SK-N-SH (cell line): ENCODE measurements around the gene MRPS22.

ENCODE experiments used
- CHD2 ChIP-seq: fragments of 150-350 bp; IDR thresholded peaks from 2 replicates; pipeline ENCODE4 v1.6.1; 2018; ENCODE audit warnings: low read length; ENCODE audit not compliant: partially characterized antibody
- EP300 ChIP-seq, 2 experiments: IDR thresholded peaks; 2 replicates each; pipeline versions ENCODE4 v1.4.0 to v1.6.1; 2012; ENCODE audit warnings: borderline replicate concordance in 1 of 2, low read depth in 1 of 2, low read length in 1 of 2
- FOXM1 ChIP-seq: IDR thresholded peaks from 2 replicates; pipeline ENCODE4 v1.4.0; 2012; ENCODE audit warnings: low read depth, mild to moderate bottlenecking
- GABPA ChIP-seq: IDR thresholded peaks from 2 replicates; pipeline ENCODE4 v1.4.0; 2012; ENCODE audit warnings: low read depth, mild to moderate bottlenecking
- MXI1 ChIP-seq: IDR thresholded peaks from 2 replicates; pipeline ENCODE4 v1.6.1; 2012; ENCODE audit warnings: mild to moderate bottlenecking, low read depth, low read length, improper control_type of control experiment
- NRF1 ChIP-seq: IDR thresholded peaks from 2 replicates; pipeline ENCODE4 v1.6.1; 2012; ENCODE audit warnings: low read depth, mild to moderate bottlenecking, low read length
- POLR2AphosphoS5 ChIP-seq: IDR thresholded peaks from 2 replicates; pipeline ENCODE4 v1.6.1; 2012; ENCODE audit warnings: low read depth, low read length
- TF ChIP-seq, protein P1 (sequence below): fragments of 200-600 bp; sonication (generic); IDR thresholded peaks from 2 replicates; pipeline ENCODE4 v1.6.1; 2017; ENCODE audit warnings: antibody characterized with exemption, mild to moderate bottlenecking, moderate library complexity
- TF ChIP-seq, protein P2 (sequence below): IDR thresholded peaks from 2 replicates; pipeline ENCODE4 v1.6.1; 2012; ENCODE audit warnings: mild to moderate bottlenecking, low read depth, low read length, moderate library complexity
- TF ChIP-seq, protein P3 (sequence below): IDR thresholded peaks from 2 replicates; pipeline ENCODE4 v1.4.0; 2012; ENCODE audit warnings: low read depth
- TF ChIP-seq, protein P4 (sequence below): IDR thresholded peaks from 2 replicates; pipeline ENCODE4 v1.4.0; 2012; ENCODE audit warnings: low read depth, borderline replicate concordance

DNA sequence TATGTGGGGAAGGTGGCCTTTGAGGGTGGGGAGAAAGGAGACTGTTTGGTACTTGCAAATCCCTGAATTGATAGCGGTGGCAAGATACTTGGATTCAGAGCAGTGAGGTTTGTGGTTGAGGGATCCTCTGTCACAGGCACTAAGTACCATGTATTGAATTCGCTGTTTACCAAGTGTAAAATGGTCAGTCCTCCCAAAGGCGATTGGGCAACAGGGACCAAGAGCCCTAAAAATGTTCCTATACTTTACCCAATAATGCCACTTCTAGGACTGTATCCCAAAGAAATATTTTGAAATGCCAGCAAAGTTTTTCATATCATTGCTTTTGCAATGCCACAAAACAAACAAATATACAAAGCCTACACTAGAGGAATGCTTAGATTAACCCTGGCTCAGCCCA, 43.4 kb upstream of the MRPS22 start:
- TF ChIP-seq, protein P1, sequence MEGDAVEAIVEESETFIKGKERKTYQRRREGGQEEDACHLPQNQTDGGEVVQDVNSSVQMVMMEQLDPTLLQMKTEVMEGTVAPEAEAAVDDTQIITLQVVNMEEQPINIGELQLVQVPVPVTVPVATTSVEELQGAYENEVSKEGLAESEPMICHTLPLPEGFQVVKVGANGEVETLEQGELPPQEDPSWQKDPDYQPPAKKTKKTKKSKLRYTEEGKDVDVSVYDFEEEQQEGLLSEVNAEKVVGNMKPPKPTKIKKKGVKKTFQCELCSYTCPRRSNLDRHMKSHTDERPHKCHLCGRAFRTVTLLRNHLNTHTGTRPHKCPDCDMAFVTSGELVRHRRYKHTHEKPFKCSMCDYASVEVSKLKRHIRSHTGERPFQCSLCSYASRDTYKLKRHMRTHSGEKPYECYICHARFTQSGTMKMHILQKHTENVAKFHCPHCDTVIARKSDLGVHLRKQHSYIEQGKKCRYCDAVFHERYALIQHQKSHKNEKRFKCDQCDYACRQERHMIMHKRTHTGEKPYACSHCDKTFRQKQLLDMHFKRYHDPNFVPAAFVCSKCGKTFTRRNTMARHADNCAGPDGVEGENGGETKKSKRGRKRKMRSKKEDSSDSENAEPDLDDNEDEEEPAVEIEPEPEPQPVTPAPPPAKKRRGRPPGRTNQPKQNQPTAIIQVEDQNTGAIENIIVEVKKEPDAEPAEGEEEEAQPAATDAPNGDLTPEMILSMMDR = no peak
- TF ChIP-seq FOXM1 (no peak), CHD2 (no peak), POLR2AphosphoS5 (no peak), MXI1 (no peak), GABPA (no peak), NRF1 (no peak), EP300 (IDR thresholded peaks at IDR 0.05; ENCODE audit: borderline replicate concordance in 1 of 2, low read depth in 1 of 2, low read length in 1 of 2) (no peak)
- TF ChIP-seq, protein P2, sequence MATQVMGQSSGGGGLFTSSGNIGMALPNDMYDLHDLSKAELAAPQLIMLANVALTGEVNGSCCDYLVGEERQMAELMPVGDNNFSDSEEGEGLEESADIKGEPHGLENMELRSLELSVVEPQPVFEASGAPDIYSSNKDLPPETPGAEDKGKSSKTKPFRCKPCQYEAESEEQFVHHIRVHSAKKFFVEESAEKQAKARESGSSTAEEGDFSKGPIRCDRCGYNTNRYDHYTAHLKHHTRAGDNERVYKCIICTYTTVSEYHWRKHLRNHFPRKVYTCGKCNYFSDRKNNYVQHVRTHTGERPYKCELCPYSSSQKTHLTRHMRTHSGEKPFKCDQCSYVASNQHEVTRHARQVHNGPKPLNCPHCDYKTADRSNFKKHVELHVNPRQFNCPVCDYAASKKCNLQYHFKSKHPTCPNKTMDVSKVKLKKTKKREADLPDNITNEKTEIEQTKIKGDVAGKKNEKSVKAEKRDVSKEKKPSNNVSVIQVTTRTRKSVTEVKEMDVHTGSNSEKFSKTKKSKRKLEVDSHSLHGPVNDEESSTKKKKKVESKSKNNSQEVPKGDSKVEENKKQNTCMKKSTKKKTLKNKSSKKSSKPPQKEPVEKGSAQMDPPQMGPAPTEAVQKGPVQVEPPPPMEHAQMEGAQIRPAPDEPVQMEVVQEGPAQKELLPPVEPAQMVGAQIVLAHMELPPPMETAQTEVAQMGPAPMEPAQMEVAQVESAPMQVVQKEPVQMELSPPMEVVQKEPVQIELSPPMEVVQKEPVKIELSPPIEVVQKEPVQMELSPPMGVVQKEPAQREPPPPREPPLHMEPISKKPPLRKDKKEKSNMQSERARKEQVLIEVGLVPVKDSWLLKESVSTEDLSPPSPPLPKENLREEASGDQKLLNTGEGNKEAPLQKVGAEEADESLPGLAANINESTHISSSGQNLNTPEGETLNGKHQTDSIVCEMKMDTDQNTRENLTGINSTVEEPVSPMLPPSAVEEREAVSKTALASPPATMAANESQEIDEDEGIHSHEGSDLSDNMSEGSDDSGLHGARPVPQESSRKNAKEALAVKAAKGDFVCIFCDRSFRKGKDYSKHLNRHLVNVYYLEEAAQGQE = no peak
- TF ChIP-seq, protein P3, sequence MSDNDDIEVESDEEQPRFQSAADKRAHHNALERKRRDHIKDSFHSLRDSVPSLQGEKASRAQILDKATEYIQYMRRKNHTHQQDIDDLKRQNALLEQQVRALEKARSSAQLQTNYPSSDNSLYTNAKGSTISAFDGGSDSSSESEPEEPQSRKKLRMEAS = no peak
- TF ChIP-seq, protein P4, sequence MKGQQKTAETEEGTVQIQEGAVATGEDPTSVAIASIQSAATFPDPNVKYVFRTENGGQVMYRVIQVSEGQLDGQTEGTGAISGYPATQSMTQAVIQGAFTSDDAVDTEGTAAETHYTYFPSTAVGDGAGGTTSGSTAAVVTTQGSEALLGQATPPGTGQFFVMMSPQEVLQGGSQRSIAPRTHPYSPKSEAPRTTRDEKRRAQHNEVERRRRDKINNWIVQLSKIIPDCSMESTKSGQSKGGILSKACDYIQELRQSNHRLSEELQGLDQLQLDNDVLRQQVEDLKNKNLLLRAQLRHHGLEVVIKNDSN = no peak
